ENCODE data around the gene M1AP.

M1AP gene

GRCh38 chr2:74534411-74534810 lies 113.7 kb downstream of the M1AP start:
- TF ChIP-seq CTCF (IDR thresholded peaks at IDR 0.05; ENCODE audit: low read depth, low read length): no peak
- no peak for DNase-seq (ENCODE audit: extremely low read depth, low read depth)

- no peak for TF ChIP-seq CTCF (IDR thresholded peaks at IDR 0.05; ENCODE audit: low read depth, low read length)
- DNase-seq (ENCODE audit: extremely low read depth, low read depth): no peak
Measured at GRCh38 chr2:74533464-74533863, 114.7 kb downstream of the M1AP start.

- DNase-seq (ENCODE audit: extremely low read depth, low read depth): no peak
- TF ChIP-seq CTCF (IDR thresholded peaks at IDR 0.05; ENCODE audit: low read depth, low read length): peak; percentile 29
Measured at GRCh38 chr2:74532222-74532621, 115.9 kb downstream of the M1AP start.

GRCh38 chr2:74531666-74532065 lies 116.5 kb downstream of the M1AP start:
- DNase-seq (ENCODE audit: extremely low read depth, low read depth): no peak
- TF ChIP-seq CTCF (IDR thresholded peaks at IDR 0.05; ENCODE audit: low read depth, low read length): no peak

GRCh38 chr2:74530239-74531187 lies 117.6 kb downstream of the M1AP start:
- no peak for DNase-seq (ENCODE audit: extremely low read depth, low read depth)
- TF ChIP-seq CTCF (IDR thresholded peaks at IDR 0.05; ENCODE audit: low read depth, low read length): no peak

- TF ChIP-seq CTCF (IDR thresholded peaks at IDR 0.05; ENCODE audit: low read depth, low read length): no peak
- peak; percentile 98 for DNase-seq (ENCODE audit: extremely low read depth, low read depth)
Measured at GRCh38 chr2:74529357-74530238, 118.5 kb downstream of the M1AP start, which contains the start of the genes AUP1 and HTRA2. AUP1 (minus strand) TSS chr2:74529706; CDS start chr2:74529629, 77 bp downstream. HTRA2 (plus strand) TSS chr2:74529933; CDS start chr2:74530007, 74 bp downstream.

Measured in AG09319 (cell line).